AG09309 (cell line): Measurements from ENCODE around the gene RAB31.
A peak's percentile ranks its signal among the peaks of the same experiment; 100 is the strongest.

Source experiments
- DNase-seq: peaks from one replicate; pipeline ENCODE4 v3.0.0-alpha.2; 2010; ENCODE audit warnings: low read depth
- H3K4me3 ChIP-seq: 2 replicates; pipeline ENCODE4 v1.5.1; 2011; ENCODE audit warnings: mild to moderate bottlenecking, low read depth, low read length, moderate library complexity; ENCODE audit not compliant: control insufficient read depth
- TF ChIP-seq, protein P1 (sequence below): IDR thresholded peaks from 2 replicates; pipeline ENCODE4 v1.5.1; 2011; ENCODE audit warnings: mild to moderate bottlenecking, low read depth, low read length, inconsistent platforms; ENCODE audit not compliant: insufficient read depth, control insufficient read depth; ENCODE audit errors: missing control alignments

The RAB31 gene

DNA sequence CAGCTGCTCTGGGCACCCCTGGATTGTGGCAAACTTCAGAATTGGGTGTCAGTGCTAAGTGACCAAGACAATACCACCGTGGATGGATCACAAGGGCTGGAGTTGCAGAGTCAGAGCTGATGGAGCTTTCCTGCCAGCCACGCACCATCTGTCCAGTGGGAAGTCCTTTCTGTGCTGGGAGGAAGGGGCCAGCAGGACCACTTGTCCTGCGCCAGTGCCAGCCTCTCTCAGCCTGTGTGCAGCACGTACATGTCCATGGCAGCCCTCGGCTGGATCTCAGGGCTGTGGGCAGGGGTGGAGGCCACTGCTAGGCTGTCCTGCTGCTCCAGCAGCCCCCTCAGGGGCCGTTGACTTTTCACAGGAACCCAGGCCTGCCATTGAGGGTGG lies 33.3 kb downstream of the RAB31 start:
- H3K4me3 ChIP-seq, result no peak overlapping the region
- DNase-seq, result no peak
- TF ChIP-seq, protein P1, sequence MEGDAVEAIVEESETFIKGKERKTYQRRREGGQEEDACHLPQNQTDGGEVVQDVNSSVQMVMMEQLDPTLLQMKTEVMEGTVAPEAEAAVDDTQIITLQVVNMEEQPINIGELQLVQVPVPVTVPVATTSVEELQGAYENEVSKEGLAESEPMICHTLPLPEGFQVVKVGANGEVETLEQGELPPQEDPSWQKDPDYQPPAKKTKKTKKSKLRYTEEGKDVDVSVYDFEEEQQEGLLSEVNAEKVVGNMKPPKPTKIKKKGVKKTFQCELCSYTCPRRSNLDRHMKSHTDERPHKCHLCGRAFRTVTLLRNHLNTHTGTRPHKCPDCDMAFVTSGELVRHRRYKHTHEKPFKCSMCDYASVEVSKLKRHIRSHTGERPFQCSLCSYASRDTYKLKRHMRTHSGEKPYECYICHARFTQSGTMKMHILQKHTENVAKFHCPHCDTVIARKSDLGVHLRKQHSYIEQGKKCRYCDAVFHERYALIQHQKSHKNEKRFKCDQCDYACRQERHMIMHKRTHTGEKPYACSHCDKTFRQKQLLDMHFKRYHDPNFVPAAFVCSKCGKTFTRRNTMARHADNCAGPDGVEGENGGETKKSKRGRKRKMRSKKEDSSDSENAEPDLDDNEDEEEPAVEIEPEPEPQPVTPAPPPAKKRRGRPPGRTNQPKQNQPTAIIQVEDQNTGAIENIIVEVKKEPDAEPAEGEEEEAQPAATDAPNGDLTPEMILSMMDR, result no peak

DNA sequence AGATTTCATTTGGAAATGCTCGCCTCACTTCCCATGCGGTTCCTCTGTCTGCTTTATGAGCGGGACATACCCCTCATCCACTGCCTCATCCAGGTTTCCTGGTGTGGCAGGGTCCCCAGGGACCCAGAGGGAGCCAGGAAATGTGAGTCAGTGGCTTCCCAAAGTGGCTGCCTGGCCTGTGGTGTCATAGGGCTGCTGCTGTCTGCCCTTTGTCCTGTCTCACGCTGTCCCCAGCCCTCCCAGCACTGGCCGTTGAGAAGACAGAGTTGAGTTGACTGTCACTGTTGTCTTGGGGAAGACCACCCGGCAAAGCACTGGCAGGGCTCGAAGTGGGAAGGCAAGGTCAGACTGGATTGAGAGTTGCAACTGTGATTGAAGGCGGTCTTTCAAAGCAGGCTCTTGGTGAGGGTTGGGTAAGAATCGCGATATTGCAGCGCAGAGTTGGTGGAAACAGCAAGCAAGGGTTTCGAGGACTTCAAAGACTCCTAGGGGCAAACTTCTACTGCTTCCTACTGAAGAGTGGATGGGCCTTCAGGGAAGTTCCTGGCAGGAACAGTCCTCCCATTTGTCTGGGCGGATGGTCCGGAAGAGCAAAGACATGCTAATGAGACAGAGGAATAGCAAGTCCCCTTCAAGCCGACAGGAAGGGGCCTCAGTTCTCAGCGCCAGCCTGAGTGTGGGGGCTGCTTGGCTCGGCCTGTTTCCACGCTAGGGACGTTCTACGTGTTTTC lies 33.9 kb downstream of the RAB31 start:
- no peak overlapping the region for H3K4me3 ChIP-seq
- TF ChIP-seq, protein P1, result no peak
- no peak for DNase-seq

DNA sequence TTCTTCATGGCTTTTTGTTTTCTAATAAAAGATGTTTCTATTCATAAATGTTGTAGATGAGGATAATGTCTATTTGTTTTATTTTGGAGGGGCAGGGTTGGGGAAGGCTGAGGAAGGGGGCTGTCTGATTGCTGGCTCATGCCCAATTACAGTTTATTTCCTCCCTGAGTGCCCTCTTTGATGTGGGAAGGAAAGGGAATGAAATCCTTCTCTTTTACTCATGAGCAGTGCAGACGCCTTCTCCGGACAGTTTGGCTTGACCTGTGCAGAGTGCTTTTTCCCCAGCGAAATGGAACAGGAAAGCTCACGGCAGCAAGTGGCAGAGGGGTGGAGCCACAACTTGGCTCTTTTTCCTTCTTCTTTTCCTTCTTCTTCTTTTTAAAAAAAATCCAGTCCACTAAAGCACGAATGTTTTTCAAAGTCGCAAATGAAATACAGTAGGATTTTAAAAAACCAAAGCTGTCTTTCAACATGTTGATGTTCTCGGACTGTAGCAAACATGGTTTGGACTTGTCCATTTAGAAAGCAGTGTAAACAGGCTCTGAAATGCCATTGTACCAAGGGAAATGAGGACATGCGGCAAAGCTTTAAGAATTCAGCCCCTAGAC lies 34.5 kb downstream of the RAB31 start:
- TF ChIP-seq, protein P1, result no peak
- DNase-seq, result no peak
- no peak overlapping the region for H3K4me3 ChIP-seq

DNA sequence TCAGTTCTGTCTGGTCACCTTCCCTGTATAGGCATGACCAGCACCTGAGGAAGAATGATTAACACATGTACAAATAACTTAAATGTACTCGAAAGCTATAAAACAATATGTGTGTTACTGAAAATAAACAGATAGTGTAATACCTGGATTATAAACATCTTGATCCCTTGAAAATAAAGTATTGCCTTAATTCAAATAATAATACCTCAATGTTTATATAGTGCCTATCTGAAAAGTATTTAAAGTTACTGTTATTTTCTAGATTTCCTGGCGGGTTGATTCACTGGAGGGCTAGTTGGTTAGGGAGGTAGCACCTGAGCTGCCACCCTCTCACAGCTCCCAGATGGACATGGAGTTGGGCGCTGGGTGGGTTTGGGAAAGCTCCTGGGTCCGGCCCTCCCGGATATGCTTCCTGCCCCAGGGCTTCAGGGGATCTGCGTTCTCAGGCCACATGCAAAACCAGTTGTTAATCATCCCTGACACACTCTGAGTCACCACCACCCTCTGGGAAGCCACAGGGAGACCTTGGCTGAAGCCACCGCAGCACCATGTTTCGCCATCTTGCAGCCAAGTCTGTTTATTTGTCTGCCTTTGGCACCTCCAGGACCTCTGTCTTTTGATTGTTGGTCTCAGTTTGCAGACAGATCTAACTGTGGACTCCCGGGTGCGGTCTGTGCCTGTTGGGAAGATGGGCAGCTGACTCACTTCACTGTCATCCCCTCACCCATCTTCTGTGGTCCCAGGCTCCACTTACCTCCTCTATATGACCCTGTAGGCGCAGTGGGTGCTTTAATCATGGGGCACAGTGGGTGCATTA lies 35.3 kb downstream of the RAB31 start:
- H3K4me3 ChIP-seq, result no peak overlapping the region
- peak; percentile 73 for DNase-seq
- TF ChIP-seq, protein P1, result no peak

DNA sequence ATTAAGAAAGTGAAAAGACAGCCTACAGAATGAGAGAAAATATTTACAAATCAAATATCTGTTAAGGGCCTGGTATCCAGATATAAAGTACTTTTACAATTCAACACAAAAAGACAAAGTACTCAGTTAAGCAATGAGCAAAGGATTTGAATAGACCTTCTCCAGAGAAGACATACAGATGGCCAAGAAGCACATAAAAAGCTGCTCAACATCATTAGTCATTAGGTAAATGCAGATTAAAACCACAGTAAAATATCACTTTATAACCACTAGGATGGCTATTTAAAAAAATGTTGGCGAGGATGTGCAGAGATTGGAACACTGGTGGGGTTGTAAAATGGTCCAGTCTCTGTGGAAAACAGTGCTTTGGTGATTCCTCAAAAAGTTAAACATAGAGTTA lies 38.9 kb downstream of the RAB31 start:
- TF ChIP-seq, protein P1, result no peak
- H3K4me3 ChIP-seq, result no peak overlapping the region
- DNase-seq, result no peak

GRCh38 chr18:9749611-9750010 lies 41.5 kb downstream of the RAB31 start:
- no peak for DNase-seq
- TF ChIP-seq, protein P1, result no peak
- H3K4me3 ChIP-seq, result no peak overlapping the region
